ENCODE data around the gene ZC3H12C. TPM values are rescaled to one million over a fixed set of nuclear protein-coding genes. Genes with fewer than 3 reads are reported as not detected.

The ZC3H12C gene
- total RNA-seq, 4 donors from 2014 or later = 2.3 to 27.6 (median 18.6) TPM

GRCh38 chr11:110177086-110177456, 83.9 kb downstream of the ZC3H12C start:
- intact Hi-C loops (cut with DNase I; ENCODE audit: low total_unique reads) = no loop called here
- no peak for DNase-seq
- H3K27me3 ChIP-seq = no peaks in the 10 kb centered on the region
- H3K9me3 ChIP-seq = no peaks in the 10 kb centered on the region
- TF ChIP-seq, protein P1, sequence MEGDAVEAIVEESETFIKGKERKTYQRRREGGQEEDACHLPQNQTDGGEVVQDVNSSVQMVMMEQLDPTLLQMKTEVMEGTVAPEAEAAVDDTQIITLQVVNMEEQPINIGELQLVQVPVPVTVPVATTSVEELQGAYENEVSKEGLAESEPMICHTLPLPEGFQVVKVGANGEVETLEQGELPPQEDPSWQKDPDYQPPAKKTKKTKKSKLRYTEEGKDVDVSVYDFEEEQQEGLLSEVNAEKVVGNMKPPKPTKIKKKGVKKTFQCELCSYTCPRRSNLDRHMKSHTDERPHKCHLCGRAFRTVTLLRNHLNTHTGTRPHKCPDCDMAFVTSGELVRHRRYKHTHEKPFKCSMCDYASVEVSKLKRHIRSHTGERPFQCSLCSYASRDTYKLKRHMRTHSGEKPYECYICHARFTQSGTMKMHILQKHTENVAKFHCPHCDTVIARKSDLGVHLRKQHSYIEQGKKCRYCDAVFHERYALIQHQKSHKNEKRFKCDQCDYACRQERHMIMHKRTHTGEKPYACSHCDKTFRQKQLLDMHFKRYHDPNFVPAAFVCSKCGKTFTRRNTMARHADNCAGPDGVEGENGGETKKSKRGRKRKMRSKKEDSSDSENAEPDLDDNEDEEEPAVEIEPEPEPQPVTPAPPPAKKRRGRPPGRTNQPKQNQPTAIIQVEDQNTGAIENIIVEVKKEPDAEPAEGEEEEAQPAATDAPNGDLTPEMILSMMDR (IDR thresholded peaks at IDR 0.05) = no peak
- TF ChIP-seq POLR2A (IDR thresholded peaks at IDR 0.05) = no peak
- no peaks in the 10 kb centered on the region for H3K4me1 ChIP-seq
- H3K36me3 ChIP-seq = no peaks in the 10 kb centered on the region
- H3K27ac ChIP-seq = no peak overlapping the region
- H3K4me3 ChIP-seq = no peak overlapping the region

DNA sequence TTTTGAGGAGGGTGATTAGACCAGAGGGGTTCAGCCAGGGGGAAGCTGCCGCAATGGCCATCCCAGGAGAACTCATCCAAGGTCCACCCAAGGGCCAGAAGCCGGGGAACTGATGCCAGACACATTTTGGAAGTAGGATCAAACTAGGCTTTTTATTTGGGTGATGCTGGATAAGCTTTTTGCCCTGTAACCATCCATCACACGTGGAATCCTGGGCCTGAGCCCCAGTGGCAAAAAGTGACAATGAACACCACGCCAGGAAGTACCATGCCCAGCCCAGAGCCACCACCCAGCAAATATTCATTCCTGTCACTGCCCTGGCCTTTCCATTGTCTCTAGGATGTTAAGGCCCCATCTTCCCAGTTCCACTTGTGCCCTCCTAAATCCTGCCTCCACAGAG, 85.9 kb downstream of the ZC3H12C start:
- DNase-seq = no peak
- Histone ChIP-seq H3K36me3 (no peaks in the 10 kb centered on the region), H3K4me1 (no peaks in the 10 kb centered on the region), H3K4me3 (no peak overlapping the region), H3K27ac (no peak overlapping the region), H3K9me3 (no peaks in the 10 kb centered on the region), H3K27me3 (no peaks in the 10 kb centered on the region)
- intact Hi-C loops (cut with DNase I; ENCODE audit: low total_unique reads) = no loop called here
- TF ChIP-seq POLR2A (IDR thresholded peaks at IDR 0.05) = no peak
- TF ChIP-seq, protein P1 (IDR thresholded peaks at IDR 0.05) = no peak

GRCh38 chr11:110182886-110183285, 89.7 kb downstream of the ZC3H12C start:
- no peak for TF ChIP-seq POLR2A (IDR thresholded peaks at IDR 0.05)
- TF ChIP-seq, protein P1 (IDR thresholded peaks at IDR 0.05) = no peak
- intact Hi-C loops (cut with DNase I; ENCODE audit: low total_unique reads) = no loop called here
- no peaks in the 10 kb centered on the region for H3K9me3 ChIP-seq
- H3K27me3 ChIP-seq = no peaks in the 10 kb centered on the region
- no peaks in the 10 kb centered on the region for H3K4me1 ChIP-seq
- H3K4me3 ChIP-seq = no peak overlapping the region
- no peak for DNase-seq
- H3K27ac ChIP-seq = no peak overlapping the region
- H3K36me3 ChIP-seq = no peaks in the 10 kb centered on the region

- DNase-seq = no peak
- Histone ChIP-seq H3K27ac (no peak overlapping the region), H3K36me3 (no peaks in the 10 kb centered on the region), H3K27me3 (no peaks in the 10 kb centered on the region), H3K4me1 (no peaks in the 10 kb centered on the region), H3K9me3 (no peaks in the 10 kb centered on the region), H3K4me3 (no peak overlapping the region)
- intact Hi-C loops (cut with DNase I; ENCODE audit: low total_unique reads) = no loop called here
- no peak for TF ChIP-seq POLR2A (IDR thresholded peaks at IDR 0.05)
- TF ChIP-seq, protein P1 (IDR thresholded peaks at IDR 0.05) = no peak
These were observed 91.3 kb downstream of the ZC3H12C start for GRCh38 chr11:110184456-110184855.

- intact Hi-C loops (cut with DNase I; ENCODE audit: low total_unique reads) = no loop called here
- Histone ChIP-seq H3K36me3 (no peaks in the 10 kb centered on the region), H3K4me3 (no peak overlapping the region), H3K27me3 (no peaks in the 10 kb centered on the region), H3K4me1 (no peaks in the 10 kb centered on the region), H3K27ac (no peak overlapping the region), H3K9me3 (no peaks in the 10 kb centered on the region)
- no peak for TF ChIP-seq POLR2A (IDR thresholded peaks at IDR 0.05)
- TF ChIP-seq, protein P1 (IDR thresholded peaks at IDR 0.05) = no peak
- DNase-seq = no peak
These were observed 92.0 kb downstream of the ZC3H12C start for GRCh38 chr11:110185121-110185591.
